Activated CD8-positive, alpha-beta memory T cell treated with anti-CD3 and anti-CD28 coated beads, Interleukin-2, amount 10 ng/mL, durations not matched to agents 7 days and 5 days (primary cell): ENCODE measurements around the gene MBNL2. TPM values are rescaled to one million over a fixed set of nuclear protein-coding genes. Genes with fewer than 3 reads are reported as not detected.
"Not testable (repeated sequence)": the region's sequence is repeated elsewhere in the genome, so short reads cannot be mapped to it uniquely, and the experiment has no call there.

ENCODE experiments used
- ATAC-seq: fragments of 150-1000 bp; cut with Tn5 transposase; one replicate; pipeline ENCODE4 v1.10.0; 2021; ENCODE audit warnings: moderate library complexity
- CTCF ChIA-PET: fragments of 350-600 bp; sonication (Branson Sonifier 250); formaldehyde crosslinking; loops from one replicate; lab custom pipeline; 2021; ENCODE audit warnings: antibody characterized with exemption; lab: Charles Lee
- DNase-seq: peaks from one replicate; pipeline ENCODE4 v3.0.0-alpha.2; 2020
- H3K27ac Mint-ChIP-seq: one replicate; pipeline ENCODE4 v1.8.0; 2021; ENCODE audit warnings: mild to moderate bottlenecking, mixed read lengths
- H3K27me3 Mint-ChIP-seq: one replicate; pipeline ENCODE4 v1.8.0; 2021; ENCODE audit warnings: mixed read lengths
- H3K36me3 Mint-ChIP-seq: one replicate; pipeline ENCODE4 v1.8.0; 2021; ENCODE audit warnings: mild to moderate bottlenecking, mixed read lengths
- H3K4me1 Mint-ChIP-seq: one replicate; pipeline ENCODE4 v1.8.0; 2021; ENCODE audit warnings: mixed read lengths
- H3K4me3 Mint-ChIP-seq: one replicate; pipeline ENCODE4 v1.8.0; 2021; ENCODE audit warnings: mild to moderate bottlenecking, moderate library complexity, mixed read lengths
- H3K9me3 Mint-ChIP-seq: one replicate; pipeline ENCODE4 v1.8.0; 2022; ENCODE audit warnings: low read depth, mixed read lengths
- total RNA-seq, 2 experiments: library from RNA; stranded (reverse); gene quantifications; one replicate each; pipeline ENCODE4 v1.2.3, GENCODE V29; 2021

The MBNL2 gene
- total RNA-seq, 2 experiments from 2014 or later: 9.7 to 13.4 TPM

GRCh38 chr13:97342136-97342535, 120.0 kb downstream of the MBNL2 start:
- H3K36me3 Mint-ChIP-seq: no peaks in the 10 kb centered on the region
- CTCF ChIA-PET: interaction anchor here (0.9 to 5.6 kb wide), 4 partner anchors 9 to 233 kb away, joined by 3 to 68 read pairs (median 3); partner anchors contain the start of gene MBNL2
- no peaks in the 10 kb centered on the region for H3K27me3 Mint-ChIP-seq
- H3K9me3 Mint-ChIP-seq: no peaks in the 10 kb centered on the region
- H3K4me1 Mint-ChIP-seq: peaks cover 11% of the 10 kb centered on the region
- no peak for ATAC-seq
- DNase-seq: no peak
- no peak overlapping the region for H3K4me3 Mint-ChIP-seq
- no peak overlapping the region for H3K27ac Mint-ChIP-seq

- H3K4me3 Mint-ChIP-seq: no peak overlapping the region
- no peak overlapping the region for H3K27ac Mint-ChIP-seq
- H3K36me3 Mint-ChIP-seq: no peaks in the 10 kb centered on the region
- CTCF ChIA-PET: interaction anchor here (0.9 to 5.6 kb wide), 4 partner anchors 8 to 233 kb away, joined by 3 to 68 read pairs (median 3); partner anchors contain the start of gene MBNL2
- H3K4me1 Mint-ChIP-seq: peaks cover 11% of the 10 kb centered on the region
- ATAC-seq (no peak), DNase-seq (no peak)
- no peaks in the 10 kb centered on the region for H3K9me3 Mint-ChIP-seq
- H3K27me3 Mint-ChIP-seq: no peaks in the 10 kb centered on the region
Measured at GRCh38 chr13:97342936-97343335, 120.8 kb downstream of the MBNL2 start.

- H3K4me1 Mint-ChIP-seq: peaks cover 11% of the 10 kb centered on the region
- no peaks in the 10 kb centered on the region for H3K27me3 Mint-ChIP-seq
- CTCF ChIA-PET: interaction anchor here (0.7 to 5.6 kb wide), 9 partner anchors 8 to 235 kb away, joined by 3 to 68 read pairs (median 5); partner anchors contain the start of gene MBNL2
- no peaks in the 10 kb centered on the region for H3K9me3 Mint-ChIP-seq
- DNase-seq (peak; percentile 63), ATAC-seq (peak; percentile 65)
- no peak overlapping the region for H3K27ac Mint-ChIP-seq
- no peak overlapping the region for H3K4me3 Mint-ChIP-seq
- H3K36me3 Mint-ChIP-seq: no peaks in the 10 kb centered on the region
Measured at GRCh38 chr13:97344265-97345175, 122.4 kb downstream of the MBNL2 start.

GRCh38 chr13:97346097-97346496, 124.0 kb downstream of the MBNL2 start:
- H3K36me3 Mint-ChIP-seq: peaks cover 2% of the 10 kb centered on the region
- H3K4me3 Mint-ChIP-seq: no peak overlapping the region
- H3K4me1 Mint-ChIP-seq: peaks cover 5% of the 10 kb centered on the region
- H3K27me3 Mint-ChIP-seq: no peaks in the 10 kb centered on the region
- CTCF ChIA-PET: interaction anchor here (0.6 kb wide), 1 partner anchor 239 kb away, joined by 3 read pairs; no protein-coding TSS in a partner anchor
- H3K9me3 Mint-ChIP-seq: no peaks in the 10 kb centered on the region
- DNase-seq (no peak), ATAC-seq (no peak)
- H3K27ac Mint-ChIP-seq: no peak overlapping the region

GRCh38 chr13:97346561-97347254, 124.6 kb downstream of the MBNL2 start:
- Mint-ChIP-seq H3K27ac (no peak overlapping the region), H3K9me3 (no peaks in the 10 kb centered on the region), H3K4me1 (peaks cover 5% of the 10 kb centered on the region), H3K36me3 (peaks cover 2% of the 10 kb centered on the region), H3K4me3 (no peak overlapping the region), H3K27me3 (no peaks in the 10 kb centered on the region)
- DNase-seq (no peak), ATAC-seq (no peak)
- CTCF ChIA-PET: interaction anchor here (0.6 to 1.0 kb wide), 3 partner anchors 13 to 239 kb away, joined by 3 to 4 read pairs (median 3); no protein-coding TSS in a partner anchor

GRCh38 chr13:97347255-97347932, 125.3 kb downstream of the MBNL2 start:
- Mint-ChIP-seq H3K9me3 (no peaks in the 10 kb centered on the region), H3K36me3 (peaks cover 2% of the 10 kb centered on the region), H3K27me3 (no peaks in the 10 kb centered on the region), H3K4me3 (no peak overlapping the region), H3K4me1 (peaks cover 5% of the 10 kb centered on the region), H3K27ac (no peak overlapping the region)
- ATAC-seq: no peak
- DNase-seq: no peak
- CTCF ChIA-PET: interaction anchor here (0.8 to 1.0 kb wide), 2 partner anchors 12 to 238 kb away, joined by 3 to 4 read pairs; no protein-coding TSS in a partner anchor

GRCh38 chr13:97348569-97349100, 126.5 kb downstream of the MBNL2 start:
- H3K27me3 Mint-ChIP-seq: no peaks in the 10 kb centered on the region
- H3K4me3 Mint-ChIP-seq: no peak overlapping the region
- no peaks in the 10 kb centered on the region for H3K4me1 Mint-ChIP-seq
- CTCF ChIA-PET: interaction anchor here (1.0 to 2.5 kb wide), 2 partner anchors 236 to 239 kb away, joined by 3 to 10 read pairs; no protein-coding TSS in a partner anchor
- no peak overlapping the region for H3K27ac Mint-ChIP-seq
- no peaks in the 10 kb centered on the region for H3K9me3 Mint-ChIP-seq
- H3K36me3 Mint-ChIP-seq: peaks cover 2% of the 10 kb centered on the region
- ATAC-seq (no peak), DNase-seq (no peak)

- not testable (repeated sequence) for H3K27ac Mint-ChIP-seq, H3K36me3 Mint-ChIP-seq, ATAC-seq, DNase-seq, H3K4me1 Mint-ChIP-seq, H3K9me3 Mint-ChIP-seq, H3K27me3 Mint-ChIP-seq, H3K4me3 Mint-ChIP-seq
- CTCF ChIA-PET: interaction anchor here (1.2 to 1.5 kb wide), 2 partner anchors 7 to 243 kb away, joined by 5 to 7 read pairs; no protein-coding TSS in a partner anchor
Measured at GRCh38 chr13:97352012-97352411, 129.9 kb downstream of the MBNL2 start.

- ATAC-seq (no peak), DNase-seq (no peak)
- Mint-ChIP-seq H3K36me3 (peaks cover 2% of the 10 kb centered on the region), H3K27ac (no peak overlapping the region), H3K4me1 (no peaks in the 10 kb centered on the region), H3K9me3 (no peaks in the 10 kb centered on the region), H3K27me3 (no peaks in the 10 kb centered on the region), H3K4me3 (no peak overlapping the region)
- CTCF ChIA-PET: interaction anchor here (9.7 kb wide), 1 partner anchor 244 kb away, joined by 114 read pairs; no protein-coding TSS in a partner anchor
Measured at GRCh38 chr13:97352815-97353214, 130.7 kb downstream of the MBNL2 start.

- Mint-ChIP-seq H3K36me3 (peaks cover 4% of the 10 kb centered on the region), H3K27me3 (no peaks in the 10 kb centered on the region), H3K4me1 (no peaks in the 10 kb centered on the region), H3K9me3 (no peaks in the 10 kb centered on the region), H3K4me3 (no peak overlapping the region), H3K27ac (no peak overlapping the region)
- ATAC-seq (no peak), DNase-seq (no peak)
- CTCF ChIA-PET: interaction anchor here (9.7 kb wide), 1 partner anchor 245 kb away, joined by 114 read pairs; no protein-coding TSS in a partner anchor
Measured at GRCh38 chr13:97353927-97354675, 132.0 kb downstream of the MBNL2 start.

- no peak overlapping the region for H3K27ac Mint-ChIP-seq
Measured at GRCh38 chr13:97354808-97355207, 132.7 kb downstream of the MBNL2 start.

GRCh38 chr13:97356592-97356991, 134.5 kb downstream of the MBNL2 start:
- CTCF ChIA-PET: interaction anchor here (2.4 to 9.7 kb wide), 2 partner anchors 12 to 248 kb away, joined by 10 to 114 read pairs; no protein-coding TSS in a partner anchor
- Mint-ChIP-seq H3K36me3 (peaks cover 3% of the 10 kb centered on the region), H3K27me3 (no peaks in the 10 kb centered on the region), H3K4me3 (no peak overlapping the region), H3K27ac (no peak overlapping the region), H3K9me3 (no peaks in the 10 kb centered on the region), H3K4me1 (no peaks in the 10 kb centered on the region)
- ATAC-seq (no peak), DNase-seq (no peak)

More at GRCh38 chr13:97354808-97355207, 132.7 kb downstream of the MBNL2 start:
- DNase-seq (no peak), ATAC-seq (no peak)
- Mint-ChIP-seq H3K4me3 (no peak overlapping the region), H3K27me3 (no peaks in the 10 kb centered on the region), H3K9me3 (no peaks in the 10 kb centered on the region), H3K36me3 (peaks cover 4% of the 10 kb centered on the region), H3K4me1 (no peaks in the 10 kb centered on the region)
- CTCF ChIA-PET: interaction anchor here (9.7 kb wide), 1 partner anchor 246 kb away, joined by 114 read pairs; no protein-coding TSS in a partner anchor
